BJ (cell line): ENCODE data around the gene HEATR3. TPM values are rescaled to one million over a fixed set of nuclear protein-coding genes. Genes with fewer than 3 reads are reported as not detected.

Experiments
- CTCF ChIA-PET: fragments of 350-600 bp; formaldehyde crosslinking; extraction: SDS; loops from one replicate; lab custom pipeline; 2021; ENCODE audit warnings: antibody characterized with exemption, inconsistent platforms; lab: Yijun Ruan, JAX
- POLR2A ChIA-PET: fragments of 300-600 bp; sonication (Branson Sonifier 250); formaldehyde crosslinking; extraction: SDS; loops from one replicate; lab custom pipeline; 2021; ENCODE audit warnings: antibody characterized with exemption; lab: Charles Lee
- DNase-seq: peaks from one replicate; pipeline ENCODE4 v3.0.0-alpha.2; 2011; ENCODE audit warnings: low read depth
- H3K27me3 ChIP-seq: 2 replicates; pipeline ENCODE4 v1.6.0; 2011; ENCODE audit warnings: low read length; ENCODE audit not compliant: control insufficient read depth, insufficient read depth
- H3K36me3 ChIP-seq: 2 replicates; pipeline ENCODE4 v1.5.1; 2011; ENCODE audit warnings: low read length; ENCODE audit not compliant: control insufficient read depth, insufficient read depth
- H3K4me3 ChIP-seq: 2 replicates; pipeline ENCODE4 v1.5.1; 2011; ENCODE audit warnings: low read depth, mild to moderate bottlenecking, control low read depth, low read length
- CTCF ChIP-seq: IDR thresholded peaks from 2 replicates; pipeline ENCODE4 v1.5.1; 2011; ENCODE audit warnings: low read depth, mild to moderate bottlenecking, control low read depth, inconsistent platforms, low read length, moderate library complexity; ENCODE audit not compliant: insufficient read depth
- polyA plus RNA-seq: library from polyadenylated mRNA; depleted of rRNA; stranded (reverse); fragments of >200 nt; gene quantifications from 2 replicates; pipeline ENCODE4 v1.2.3, GENCODE V29; 2011; rRNA removed
- small RNA-seq: library from RNA; depleted of rRNA; stranded (forward); fragments of <200 nt; gene quantifications from one replicate; pipeline ENCODE3, GENCODE V24; 2012; ENCODE audit warnings: low replicate concordance, low read depth; ENCODE audit not compliant: insufficient read length

Gene HEATR3
- polyA plus RNA-seq, 1 experiment, result 13.0 TPM

GRCh38 chr16:50154420-50154950 is 88.7 kb downstream of the HEATR3 start:
- DNase-seq, result no peak
- Histone ChIP-seq H3K4me3 (peak overlapping the region; percentile 84), H3K36me3 (no peaks in the 10 kb centered on the region), H3K27me3 (no peaks in the 10 kb centered on the region)
- ChIA-PET CTCF (interaction anchor here (0.5 to 1.8 kb wide), 6 partner anchors 22 to 87 kb away, joined by 3 to 8 read pairs (median 5); no protein-coding TSS in a partner anchor), POLR2A (no interaction called here)
- TF ChIP-seq CTCF, result no peak

- TF ChIP-seq CTCF, result no peak
- Histone ChIP-seq H3K36me3 (no peaks in the 10 kb centered on the region), H3K27me3 (no peaks in the 10 kb centered on the region), H3K4me3 (no peak overlapping the region)
- no peak for DNase-seq
- ChIA-PET POLR2A (no interaction called here), CTCF (interaction anchor here (0.6 to 1.8 kb wide), 6 partner anchors 22 to 88 kb away, joined by 3 to 8 read pairs (median 4); no protein-coding TSS in a partner anchor)
These were observed 90.2 kb downstream of the HEATR3 start for GRCh38 chr16:50155925-50156324.

Small RNA genes within 50 kb of the gene (small RNA-seq; reads per million reads assigned to genes)
- gene RF00017 (not detected), gene RF00156 (not detected), gene RNY4P3 (not detected), gene RPL10P14 (not detected)

Other genes starting within 250 kb of the HEATR3 start
- gene ZNF423, start 209.9 kb upstream of the HEATR3 start, polyA plus RNA-seq, result 0.22 TPM in 2 replicates
- 15.2 and 24.5 TPM in 2 replicates for gene CNEP1R1, start 40.7 kb upstream of the HEATR3 start, polyA plus RNA-seq
- 7.2 and 9.9 TPM in 2 replicates for gene TENT4B, start 87.3 kb downstream of the HEATR3 start, polyA plus RNA-seq
- 5.3 and 13.2 TPM in 2 replicates for gene ADCY7, start 200.6 kb downstream of the HEATR3 start, polyA plus RNA-seq